Suppressor macrophage (primary cell): ENCODE results near the gene KCNQ1.

Experiments
- DNase-seq, 4 experiments: peaks; one replicate each; pipeline ENCODE4 v3.0.0-alpha.2; 2020 to 2022

KCNQ1 gene

DNA sequence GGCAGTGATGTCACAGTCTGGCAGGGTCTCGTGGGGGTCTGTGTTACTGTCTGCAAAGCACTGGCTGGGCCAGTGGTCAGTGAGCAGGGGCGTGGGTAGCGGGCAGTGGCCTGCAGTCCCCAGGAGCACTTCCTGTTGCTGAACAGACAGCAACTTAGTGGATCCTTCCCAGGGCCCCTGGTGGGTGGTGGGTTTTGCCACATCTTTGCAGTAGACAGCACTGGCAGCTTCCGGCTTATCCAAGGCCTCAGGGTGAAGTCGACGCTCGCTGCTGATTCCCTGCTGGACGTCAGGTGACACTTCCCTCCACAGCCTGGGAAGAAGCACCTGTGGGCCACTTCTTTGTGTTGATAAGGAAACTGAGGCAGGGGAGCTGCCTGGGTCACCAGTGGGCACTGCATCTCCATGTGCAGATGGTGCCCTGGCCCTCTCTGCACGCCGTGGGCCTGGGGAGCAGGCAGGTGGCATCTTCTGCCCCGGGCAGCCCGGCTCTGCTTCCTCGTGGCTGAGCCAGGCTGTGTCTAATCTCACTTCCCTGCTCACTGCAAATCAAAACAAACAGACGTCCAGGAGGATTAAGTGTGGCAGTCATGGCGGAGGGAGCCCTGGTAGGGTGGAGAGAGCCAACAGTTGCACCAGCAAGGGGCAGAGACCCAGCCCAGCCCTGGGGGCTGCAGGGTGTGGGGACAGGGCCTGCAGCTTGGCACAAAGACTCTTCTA, 79.8 kb downstream of the KCNQ1 start:
- DNase-seq: peak in 1 of 4 experiments; percentile 28

DNA sequence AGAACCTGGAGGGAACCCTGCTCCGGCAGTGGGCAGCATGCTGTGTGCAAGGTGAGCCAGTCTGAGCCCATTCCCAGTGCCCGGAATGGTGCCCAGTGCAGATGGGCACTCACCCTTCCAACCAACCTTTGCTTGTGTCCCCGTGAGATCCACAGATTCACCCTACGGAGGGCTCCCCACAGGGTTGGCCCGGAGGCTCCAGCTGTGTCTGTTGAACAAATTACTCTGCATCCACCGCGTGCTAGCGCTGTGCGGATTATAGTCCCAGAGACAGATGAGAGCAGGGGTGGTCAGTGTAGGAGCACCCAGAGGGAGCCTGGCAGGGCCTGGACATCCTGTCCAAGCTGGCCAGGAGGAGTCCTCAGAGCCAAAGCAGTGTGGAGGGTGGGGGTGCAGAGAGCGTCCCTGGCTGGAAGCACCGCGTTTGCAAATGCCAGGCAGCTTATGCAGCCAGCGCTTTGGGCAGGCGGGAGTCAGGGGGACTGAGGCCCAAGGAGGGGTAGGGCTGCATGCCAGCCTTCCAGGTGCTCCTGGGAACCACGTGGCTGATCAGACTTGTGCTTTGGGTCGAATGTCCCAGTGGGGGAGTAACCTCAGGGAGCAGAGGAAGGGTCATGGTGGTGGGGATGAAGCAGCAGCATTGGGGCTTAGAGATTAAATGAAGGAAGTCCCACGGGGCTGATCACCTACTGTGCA, 80.5 kb downstream of the KCNQ1 start:
- DNase-seq: no peak

DNA sequence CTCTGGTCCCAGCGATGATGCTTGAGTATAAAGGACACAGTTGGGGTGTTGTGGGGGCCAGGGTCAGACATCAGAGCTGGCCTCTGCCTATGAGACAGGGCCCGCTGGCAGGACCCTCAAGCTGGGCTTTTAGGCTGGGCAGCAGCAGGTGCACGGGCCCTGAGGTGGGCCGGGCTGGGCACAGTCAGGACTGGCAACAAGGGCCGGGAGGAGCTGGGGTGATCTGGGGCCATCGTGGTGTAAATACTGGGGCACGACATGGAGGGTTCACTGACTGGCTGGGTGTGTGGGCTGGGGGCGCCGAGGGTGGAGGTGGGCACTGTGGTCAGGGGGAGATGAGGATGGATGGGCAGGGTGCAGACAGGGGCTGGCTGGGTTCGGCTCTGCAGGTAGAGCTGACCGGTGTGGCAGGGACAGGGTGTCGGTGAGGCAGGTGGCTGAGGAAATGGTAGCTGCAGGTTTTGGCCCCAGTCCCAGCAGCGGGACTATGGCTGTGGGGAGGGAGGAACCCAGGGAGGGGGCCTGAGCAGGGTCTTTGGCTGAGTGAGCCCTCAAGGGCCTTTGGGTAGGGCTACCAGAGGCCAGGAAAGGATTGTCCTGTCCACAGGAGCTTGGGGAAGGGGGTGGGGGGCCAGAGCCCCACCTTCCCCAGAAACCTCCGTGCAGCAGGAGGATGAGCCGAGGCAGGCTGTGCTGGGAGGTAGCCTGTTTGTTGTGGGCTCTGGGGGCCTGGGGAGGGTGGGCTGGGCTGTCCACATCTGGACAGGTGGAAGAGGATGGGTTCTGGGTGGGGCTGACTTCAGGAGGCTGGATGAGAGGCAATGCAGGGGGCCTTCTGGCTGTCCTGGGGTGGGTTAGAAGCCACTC, 81.4 kb downstream of the KCNQ1 start:
- DNase-seq: no peak

DNA sequence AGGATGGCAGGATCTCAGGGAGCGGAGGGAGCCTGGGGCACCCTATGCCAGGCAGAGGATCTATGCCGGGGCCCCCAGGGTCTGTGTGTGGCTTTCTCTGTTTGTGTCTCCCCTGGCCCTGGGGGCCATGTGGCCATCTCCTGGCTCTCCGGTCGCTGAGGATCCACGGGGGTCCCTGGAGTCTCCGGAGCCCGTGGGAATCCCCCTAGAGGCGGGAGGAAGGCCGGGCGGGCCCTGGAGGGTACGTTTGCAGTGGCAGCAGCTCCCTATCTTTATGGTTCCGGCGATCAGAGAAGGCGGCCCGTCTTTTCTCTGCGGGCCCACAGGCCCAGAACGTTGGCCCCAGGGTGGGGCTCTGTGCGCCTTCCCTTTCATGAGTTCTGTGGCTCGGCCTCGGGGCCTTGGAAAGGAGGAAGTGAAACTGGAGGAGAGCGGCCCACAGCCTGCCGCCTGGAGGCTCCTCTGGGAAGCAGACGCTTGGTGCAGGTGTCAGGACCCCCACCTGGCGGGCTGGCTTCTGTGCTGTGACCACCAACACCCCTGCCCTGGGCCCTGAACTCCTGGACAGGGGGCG, 82.1 kb downstream of the KCNQ1 start:
- DNase-seq: peak; percentile 90 to 95 (median 94)

DNA sequence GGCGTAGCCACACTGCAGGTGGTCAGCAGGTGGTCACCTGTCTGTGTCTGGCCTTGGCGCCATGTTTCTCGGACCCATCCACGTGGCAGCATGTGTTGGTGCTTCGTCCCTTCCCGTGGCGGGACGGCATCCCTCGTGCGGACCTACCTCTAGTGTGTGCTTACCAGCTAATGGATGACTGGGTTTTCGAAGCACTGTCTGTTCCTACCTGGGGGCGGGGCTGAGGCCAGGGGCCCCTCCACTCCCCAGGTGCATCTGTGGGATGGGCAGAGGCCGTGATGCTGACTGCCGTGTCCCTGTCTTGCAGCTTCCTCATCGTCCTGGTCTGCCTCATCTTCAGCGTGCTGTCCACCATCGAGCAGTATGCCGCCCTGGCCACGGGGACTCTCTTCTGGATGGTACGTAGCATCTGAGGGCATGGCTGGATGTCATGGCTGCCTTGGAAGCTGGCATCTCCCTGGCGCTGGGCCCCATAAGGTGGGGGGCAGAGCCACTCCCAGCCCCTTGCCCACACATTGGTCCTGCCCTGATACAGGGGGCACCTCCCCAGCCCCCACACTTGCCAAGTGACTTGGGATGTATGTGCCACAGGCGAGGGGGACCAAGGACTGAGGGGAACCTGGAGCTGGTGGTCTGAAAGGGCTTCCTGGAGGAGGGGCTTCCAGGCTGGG, 82.9 kb downstream of the KCNQ1 start:
- DNase-seq: no peak

DNA sequence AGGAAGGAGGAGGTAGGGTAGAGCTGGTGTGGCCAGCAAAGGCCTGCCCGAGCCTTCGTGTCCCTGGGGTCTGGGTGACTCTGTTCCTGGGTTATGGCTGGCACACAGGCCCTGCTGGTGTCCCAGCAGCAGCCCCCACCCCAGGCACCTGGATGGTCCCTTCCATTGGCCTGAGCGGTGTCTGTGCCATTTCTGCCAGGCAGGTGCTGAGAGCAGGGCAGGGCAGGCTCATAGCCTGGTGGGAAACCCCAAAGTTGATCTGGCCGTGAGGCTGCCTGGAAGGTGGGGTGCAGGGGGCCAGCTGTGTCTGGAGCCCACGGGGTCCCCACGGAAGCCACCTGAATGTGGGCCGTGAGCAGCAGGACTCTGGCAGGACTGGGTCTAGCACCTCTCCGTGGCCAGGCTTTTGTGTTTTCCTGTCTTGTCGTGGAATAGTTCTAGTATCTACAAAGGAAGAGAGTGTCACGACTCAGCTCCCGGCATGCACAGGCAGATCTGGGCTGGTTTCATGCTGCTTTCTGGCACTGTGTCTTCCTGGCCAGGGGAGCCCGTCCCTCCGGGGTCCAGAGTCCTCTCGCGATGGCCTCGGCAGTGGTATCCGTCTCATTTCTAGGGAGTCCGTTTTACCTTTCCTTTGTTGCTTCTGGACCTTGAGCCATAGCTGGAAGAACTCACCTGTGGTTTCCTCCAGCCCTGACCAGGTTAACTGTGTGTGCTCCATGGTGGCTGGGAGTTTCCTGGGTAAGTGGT, 83.7 kb downstream of the KCNQ1 start:
- no peak for DNase-seq

DNA sequence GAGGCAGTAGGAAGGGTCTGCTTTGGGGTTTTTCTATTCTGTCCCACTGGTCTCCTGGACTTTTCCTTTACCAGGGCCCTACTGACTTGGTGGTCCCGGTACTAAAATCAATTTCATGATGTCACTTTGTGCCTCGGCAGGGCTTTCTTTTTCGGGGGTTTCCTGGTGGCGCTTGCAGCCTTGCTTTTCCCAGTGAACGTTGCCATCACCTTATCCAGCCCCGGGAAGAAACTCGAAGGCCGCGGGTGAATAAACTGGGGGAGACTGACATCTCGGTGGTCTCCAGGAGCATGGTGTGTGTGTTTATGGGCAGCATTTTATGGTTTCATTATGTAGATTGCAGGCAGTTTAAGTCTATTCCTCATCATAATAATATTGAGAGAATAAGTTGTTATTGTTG, 84.4 kb downstream of the KCNQ1 start:
- DNase-seq: no peak

DNA sequence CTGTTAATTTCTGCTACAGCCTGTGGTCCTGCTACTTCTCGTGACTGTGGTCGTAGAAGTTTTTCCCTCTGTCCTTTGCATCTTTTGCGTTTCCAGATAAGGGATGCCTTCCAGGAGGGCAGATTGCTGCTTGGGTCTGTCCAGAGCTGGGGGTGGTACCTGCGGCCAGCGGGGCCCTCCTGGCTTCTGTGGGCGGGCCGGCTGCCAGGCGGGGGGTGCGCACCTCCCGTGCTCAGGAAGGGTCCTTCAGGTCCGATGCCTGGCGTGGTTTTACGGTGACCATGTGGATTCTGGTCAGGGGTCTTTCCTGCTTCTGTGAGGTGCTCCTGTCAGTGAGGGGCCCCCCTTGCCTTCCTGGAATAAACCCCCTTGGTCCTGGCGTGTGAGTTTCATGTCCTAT, 84.8 kb downstream of the KCNQ1 start:
- DNase-seq: no peak

DNA sequence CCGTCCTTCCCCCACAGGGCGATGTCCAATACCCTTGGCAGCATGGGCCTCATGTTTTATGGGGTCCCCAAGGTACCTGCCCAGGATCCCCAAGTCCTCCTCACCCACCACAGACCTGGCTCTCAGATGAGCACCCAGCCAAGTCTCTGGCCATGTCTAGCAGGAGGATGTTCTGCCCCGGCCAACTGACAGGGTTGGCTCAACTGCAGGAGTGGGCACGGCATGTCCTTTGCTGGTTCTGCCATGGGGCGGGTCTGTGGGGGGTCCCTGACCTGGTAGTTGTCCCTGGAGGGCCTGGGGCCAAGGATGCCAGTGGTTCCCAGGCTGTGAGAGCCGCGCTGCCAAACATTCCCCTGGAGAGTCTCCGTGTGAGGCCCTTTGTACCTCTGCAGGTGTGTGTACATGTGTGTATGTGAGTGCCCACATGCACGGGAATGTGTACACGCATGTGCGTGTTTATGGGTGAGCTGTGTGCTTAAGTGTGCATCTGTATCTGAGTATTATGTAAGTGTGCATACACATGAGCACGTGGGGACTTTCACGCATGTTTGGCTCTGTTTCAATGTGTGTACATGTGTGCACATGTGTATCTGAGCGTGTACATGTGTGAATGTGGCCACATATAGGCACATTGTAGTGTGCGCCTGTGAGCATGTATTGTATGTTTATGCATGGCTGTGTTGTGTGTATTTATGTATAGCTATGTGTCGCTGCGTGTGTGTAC, 85.5 kb downstream of the KCNQ1 start:
- no peak for DNase-seq

DNA sequence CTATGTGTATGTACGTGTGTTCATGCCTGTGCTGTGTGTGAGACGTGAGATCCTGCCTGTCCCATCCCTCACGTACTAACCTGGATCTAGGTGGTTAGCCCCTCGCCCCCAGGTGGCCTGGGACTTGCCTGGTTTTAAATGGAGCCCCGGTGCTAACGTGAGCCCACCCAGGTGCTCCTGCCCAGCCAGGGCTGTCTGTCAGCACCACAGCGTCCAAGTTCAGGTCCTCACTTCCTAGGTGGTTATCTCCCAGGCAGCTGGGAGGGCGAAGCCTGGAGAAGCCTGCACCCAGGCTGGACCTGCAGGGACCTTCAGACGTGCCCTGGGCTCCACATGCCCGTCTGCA, 86.0 kb downstream of the KCNQ1 start:
- no peak for DNase-seq

DNA sequence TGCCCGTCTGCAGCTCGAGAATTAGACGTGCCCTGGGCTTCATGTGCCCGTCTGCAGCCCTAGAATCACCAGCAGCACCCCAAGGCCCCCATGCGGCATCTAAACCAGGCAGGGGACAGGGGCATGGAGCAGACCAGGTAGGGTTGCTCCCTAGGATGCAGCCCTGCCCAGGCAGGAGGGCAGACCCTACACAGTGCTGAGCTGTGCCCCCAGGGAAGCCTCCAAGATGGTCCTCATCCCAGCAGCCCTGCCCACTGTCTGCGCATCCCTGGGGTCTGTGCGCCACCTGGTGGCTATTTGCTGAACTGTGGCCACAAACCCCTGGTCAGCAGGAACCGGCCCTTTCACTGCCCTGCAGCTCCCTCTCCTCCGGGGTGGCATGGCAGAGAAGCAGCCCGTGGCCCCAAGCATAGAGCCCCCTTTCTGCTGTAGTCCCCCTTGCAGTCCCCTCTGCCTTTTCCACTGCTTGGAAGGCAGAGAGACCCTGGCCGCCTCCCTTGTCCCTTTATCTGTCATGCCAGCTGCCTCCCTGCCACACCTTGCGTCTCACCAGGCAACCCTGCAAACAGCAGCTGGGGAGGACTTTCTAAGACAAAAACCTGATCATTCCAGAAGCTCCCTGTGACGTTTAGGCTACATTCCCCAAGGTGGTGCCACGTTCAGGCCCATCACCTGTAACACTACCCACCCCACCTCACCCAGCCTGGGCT, 86.6 kb downstream of the KCNQ1 start:
- peak; percentile 74 to 87 (median 86) for DNase-seq

DNA sequence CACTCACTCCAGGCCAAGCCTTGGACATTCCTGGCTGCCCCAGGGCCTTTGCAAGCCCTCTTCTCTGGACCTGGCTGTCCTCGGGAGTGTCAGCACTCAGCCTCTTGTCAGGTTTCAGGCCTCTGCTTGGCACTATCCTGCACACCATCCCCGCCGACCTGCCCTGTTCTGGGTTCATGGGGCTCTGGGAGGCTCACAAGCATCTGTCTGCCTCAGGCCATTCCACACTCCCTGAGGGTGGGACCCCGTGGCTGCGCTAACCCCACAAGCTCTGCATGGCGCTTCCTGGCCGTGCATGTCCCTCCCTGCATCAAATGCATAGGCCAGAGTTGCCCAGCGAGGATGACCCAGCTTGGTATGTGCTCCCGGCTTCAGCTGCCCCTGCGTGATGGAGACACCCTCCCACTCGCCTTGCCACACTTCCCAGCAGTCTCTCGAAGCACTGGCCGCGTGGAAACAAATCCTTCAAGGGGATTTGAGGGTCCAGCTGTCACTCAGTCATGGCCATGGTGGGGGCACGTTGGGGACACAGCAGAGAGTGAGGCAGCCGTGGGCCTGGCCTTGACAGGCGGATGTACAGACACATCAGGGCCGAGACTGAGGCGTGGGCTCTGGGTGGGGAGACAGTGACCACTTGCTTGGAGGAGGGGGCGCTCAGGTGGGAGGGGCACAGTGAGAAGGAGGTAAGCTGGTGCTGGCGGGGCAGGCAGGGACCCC, 87.3 kb downstream of the KCNQ1 start:
- DNase-seq: no peak

DNA sequence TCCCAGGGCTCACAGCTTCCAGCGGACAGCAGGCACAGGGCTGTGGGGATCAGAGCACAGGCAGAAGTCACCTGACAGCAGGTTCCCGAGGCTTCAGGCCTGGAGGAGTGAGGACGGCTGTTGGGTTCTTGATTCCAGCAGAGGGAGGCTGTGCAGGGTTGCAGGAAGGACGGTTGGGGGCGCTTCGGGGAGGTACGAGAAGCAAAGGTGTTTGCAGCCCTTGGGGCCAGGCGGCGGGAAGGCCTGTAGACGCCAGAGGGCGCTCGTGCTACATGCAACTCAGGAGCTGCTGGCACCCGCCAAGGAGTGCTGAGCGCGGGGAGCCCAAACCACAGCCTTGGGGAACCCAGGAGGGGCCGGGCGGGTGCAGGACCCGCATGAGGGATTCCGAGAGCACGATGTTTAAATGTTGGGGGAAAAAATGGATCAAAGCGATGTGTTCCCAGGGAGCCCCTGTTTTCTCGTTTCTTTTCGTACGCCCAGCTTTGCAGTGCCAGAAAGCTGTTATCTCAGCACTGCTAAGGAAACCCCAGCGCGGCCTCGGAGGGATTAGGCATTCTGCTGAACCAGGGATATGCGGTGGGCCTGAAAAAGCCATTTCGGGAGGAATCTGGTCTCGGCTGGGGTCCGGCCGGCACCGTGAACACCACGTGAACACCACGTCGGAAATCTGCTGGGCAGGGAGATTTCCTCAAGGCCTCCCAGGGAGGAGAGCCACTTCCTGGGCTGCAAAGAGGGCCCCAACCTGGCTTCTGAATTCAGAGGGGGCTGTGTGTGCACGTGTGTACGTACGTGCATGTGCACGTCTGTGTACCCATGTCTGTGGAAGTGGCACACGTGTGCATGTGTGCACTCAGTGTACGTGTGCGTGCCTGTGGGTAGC, 88.1 kb downstream of the KCNQ1 start:
- DNase-seq: peak; percentile 89 to 95 (median 93)

DNA sequence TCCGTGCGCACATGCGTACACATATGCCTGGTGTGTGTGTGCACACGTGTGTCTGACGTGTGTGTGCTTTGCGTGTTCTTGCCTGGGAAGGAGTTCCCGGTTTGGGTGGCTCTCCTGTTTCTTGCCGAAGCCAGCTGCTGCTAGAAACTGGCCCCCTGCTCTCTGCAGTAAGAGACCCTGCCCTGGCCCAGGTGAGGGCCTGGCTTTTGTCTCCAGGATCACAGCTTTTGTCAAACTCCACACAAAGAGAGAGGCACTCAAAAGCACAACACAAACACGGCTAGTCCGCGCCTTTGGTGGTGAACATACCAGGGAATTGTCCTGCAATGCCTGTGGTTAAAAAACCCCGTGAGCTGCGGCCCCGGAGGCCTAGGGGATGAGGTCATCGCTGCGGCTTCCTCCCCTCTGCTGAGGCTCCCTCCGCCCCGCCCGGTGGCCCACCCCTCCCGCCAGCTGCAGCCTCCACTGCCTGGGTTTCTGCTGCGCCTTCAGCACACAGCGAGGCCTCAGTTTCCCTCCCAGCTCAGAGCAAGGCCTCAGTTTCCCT, 88.9 kb downstream of the KCNQ1 start:
- DNase-seq: peak; percentile 88 to 94 (median 92)

DNA sequence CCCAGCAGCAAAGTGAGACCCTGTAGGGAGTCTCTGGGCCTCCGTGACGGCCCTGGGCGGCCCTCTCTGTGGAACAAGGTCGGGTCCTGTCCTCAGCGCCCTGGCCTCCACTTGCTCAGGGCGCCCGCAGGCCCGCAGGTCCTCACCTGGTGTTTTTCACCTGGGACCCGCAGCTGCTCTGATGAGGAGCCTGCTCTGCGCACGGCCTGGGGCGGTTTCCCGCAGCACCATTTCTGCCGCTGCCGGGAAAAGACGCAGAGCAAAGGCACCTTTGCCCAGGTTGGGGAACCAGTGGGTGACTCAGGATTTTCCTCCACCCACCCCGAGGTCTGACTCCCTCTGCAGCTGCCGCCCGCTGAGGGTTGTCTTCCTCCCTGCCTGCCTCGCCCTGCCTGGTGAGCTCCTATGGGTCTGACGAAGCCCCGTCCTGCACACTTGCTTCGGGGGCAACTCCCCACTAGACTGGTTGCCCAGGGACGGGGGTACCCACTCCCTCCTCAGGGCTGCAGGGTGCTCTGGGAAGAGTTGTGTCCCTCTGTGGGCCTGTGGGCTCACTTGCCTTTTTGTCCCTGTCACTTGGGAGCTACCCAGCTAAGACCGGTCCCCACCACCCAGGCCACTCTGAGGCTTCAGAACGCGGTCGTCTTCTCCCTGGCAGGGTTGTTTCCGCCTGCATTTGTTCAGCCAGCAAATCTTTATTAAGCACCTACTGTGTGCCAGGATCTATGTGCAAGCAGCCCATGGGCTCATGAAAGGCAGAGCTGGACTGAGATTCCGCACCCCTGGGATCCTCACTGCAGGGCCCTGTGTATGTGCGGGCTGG, 89.5 kb downstream of the KCNQ1 start:
- DNase-seq: peak in 2 of 4 experiments; percentile 38 to 47

DNA sequence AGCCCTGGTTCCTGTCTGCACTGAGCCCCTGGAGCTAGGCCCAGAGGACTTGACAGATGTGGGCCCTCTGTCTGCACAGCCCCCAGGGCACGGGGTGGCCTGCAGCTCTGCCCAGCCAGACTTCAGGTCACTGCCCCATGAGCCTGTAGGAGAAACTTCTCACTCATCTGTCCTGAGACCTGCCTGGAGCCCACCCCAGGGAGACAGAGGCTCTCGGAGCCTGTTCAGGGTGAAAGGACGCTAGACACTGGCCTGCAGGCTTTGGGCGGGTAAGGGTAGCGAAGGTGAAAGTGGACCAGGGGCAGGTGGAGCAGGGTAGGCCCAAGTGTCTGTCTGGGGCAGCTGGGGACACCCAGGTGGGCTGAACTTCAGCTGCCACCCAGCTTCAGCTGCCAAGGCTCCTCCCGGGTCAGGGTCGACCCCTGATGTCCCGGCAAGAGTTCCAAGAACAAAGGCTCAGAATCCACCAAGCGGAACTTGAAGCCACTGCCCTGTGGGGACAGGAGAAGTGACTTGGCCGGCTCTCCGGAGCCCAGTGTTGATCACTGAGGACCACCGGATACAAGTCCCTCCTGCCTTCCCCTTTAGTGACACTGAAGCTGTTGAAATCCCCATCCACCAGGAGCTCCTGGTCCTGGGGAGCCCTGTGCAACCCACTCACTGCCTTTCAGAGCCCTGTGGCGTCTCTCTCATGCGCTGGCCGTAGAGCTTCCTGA, 90.3 kb downstream of the KCNQ1 start:
- no peak for DNase-seq
